HG03025 (cell line): ENCODE results near the gene COL21A1.

Experiments
- ATAC-seq: cut with Tn5 transposase; IDR thresholded peaks from one replicate; pipeline ENCODE4 v1.9.1; 2021; ENCODE audit warnings: mild to moderate bottlenecking, moderate library complexity; ENCODE audit not compliant: unreplicated experiment, low FRiP score

Gene COL21A1

GRCh38 chr6:56144538-56145324 is 102.6 kb downstream of the COL21A1 start:
- ATAC-seq, result no peak

DNA sequence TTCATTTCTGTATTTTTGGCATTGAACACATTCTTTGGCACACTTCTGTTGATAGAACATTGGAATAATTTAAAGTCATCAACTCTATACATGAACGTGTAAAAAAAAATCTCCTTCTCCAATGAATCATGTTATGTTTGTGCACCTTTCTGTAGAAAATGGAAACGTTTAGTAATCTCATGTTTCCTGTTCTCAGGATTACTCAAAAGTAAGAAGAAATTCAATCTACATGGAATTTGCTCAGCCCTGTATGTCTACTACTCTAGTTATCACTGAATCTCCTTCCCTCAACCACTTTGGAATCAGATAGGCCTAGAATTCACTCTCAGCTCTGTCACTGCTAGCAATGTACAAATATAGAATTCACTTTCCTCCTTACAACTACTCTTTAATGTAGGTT is 103.6 kb downstream of the COL21A1 start:
- no peak for ATAC-seq

- ATAC-seq, result no peak
These were observed 107.3 kb downstream of the COL21A1 start for GRCh38 chr6:56140090-56140489.

- ATAC-seq, result no peak
These were observed 131.7 kb downstream of the COL21A1 start for GRCh38 chr6:56115715-56116114.

- ATAC-seq, result no peak
These were observed 138.2 kb downstream of the COL21A1 start for GRCh38 chr6:56109149-56109548.

DNA sequence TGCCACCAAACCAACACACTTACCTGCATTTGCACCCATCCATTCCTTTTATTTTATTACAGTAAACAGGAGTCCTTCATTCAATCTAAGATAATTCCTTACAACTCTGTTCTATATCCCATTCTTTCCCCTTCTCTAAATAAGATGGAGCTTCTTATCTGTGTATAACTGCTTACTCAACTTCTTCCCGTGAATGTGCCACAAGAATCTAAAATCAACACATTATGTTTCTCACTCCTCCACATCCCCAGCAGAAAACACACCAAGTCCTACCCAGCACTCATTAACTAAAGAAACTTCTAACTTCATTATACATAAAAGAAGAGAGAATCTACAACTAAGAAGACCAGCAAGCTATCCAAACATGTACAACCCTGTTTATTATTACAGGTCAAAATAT is 141.1 kb downstream of the COL21A1 start:
- no peak for ATAC-seq

DNA sequence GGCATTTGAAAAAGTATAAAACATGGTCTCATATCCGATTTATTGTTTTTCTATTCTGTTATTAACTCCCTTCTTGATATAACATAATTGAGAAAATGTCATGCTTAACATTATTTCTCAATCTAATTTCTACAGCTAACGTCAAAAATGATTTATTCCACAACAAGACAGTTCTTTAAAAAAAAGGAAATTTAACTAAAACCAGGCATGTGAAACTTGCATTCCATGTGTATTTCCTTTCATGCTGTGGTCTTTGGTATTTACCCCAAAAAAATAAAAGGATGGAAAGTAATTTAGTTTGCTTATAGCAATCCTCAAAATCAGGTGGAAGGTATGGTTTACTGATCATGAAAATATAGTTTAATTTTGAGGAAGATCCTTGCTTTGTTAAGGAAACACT is 142.8 kb downstream of the COL21A1 start:
- no peak for ATAC-seq

DNA sequence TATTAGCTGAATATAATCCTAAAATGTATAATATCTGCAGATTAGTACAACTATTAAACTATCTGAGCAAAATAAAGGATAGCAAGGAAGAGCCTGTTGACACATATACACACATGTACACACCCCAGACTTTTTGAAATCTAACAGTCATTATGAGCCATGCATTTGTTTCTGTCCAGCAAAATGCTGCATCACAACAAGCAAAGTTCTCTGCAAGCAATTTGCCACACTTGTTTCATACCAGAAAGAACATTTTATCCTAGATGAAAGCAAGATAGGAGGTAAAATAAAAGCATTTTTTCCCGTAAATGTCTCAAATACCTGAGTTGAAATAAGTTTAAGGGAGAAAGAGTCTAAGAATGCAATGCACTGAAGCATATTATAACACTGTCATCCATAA is 145.2 kb downstream of the COL21A1 start:
- ATAC-seq, result no peak

- ATAC-seq, result no peak
These were observed 146.2 kb downstream of the COL21A1 start for GRCh38 chr6:56101141-56101553.

DNA sequence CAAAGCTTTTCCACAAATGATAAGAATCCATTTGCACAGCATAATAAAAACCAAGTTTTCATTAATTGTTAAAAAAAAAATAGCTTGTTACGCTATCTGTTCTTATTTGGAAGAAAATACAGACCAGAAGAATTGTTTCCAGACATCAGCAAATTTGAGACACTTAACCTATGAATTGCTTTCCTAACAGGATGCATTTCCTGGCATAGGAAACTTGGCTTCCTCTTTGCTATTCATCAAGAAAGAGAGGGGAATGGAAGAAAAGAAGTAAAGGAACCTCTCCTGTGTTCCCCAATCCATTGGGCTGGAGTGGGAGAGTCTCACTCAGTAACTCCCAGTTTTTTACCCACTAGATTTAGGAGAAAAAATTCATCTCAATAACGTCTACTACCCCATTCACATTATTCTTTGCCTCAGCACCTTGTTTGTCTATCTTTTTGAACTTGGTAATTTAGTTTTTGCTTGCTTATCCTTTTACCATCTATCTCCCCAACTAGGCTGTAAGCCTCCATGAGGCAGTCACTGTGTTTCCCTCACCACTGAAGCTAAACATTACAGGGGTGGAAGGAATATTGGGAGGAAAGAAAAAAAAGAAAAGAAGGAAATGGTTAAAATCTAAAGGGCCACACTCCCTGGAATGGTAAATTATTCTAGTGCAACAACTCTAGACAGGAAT is 150.3 kb downstream of the COL21A1 start:
- ATAC-seq, result no peak

DNA sequence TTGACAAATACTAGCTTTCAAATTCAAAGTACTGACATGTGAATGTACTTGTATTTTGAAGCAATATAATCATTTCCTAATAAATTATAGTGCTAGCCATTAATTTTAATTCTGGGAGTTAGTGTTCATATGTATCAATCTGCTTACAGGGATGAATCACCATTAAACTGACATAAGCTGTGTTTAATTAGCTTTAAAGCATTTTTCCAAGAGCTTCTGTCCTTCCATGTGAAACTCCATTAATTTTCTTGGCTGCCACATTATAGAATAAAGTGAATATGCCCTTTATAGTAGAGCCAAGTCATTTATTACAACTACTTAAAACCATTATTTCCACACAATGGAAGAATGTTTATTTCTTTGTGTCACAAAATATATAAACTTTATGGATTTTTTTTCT is 150.8 kb downstream of the COL21A1 start:
- no peak for ATAC-seq

GRCh38 chr6:56093776-56094175 is 153.6 kb downstream of the COL21A1 start:
- ATAC-seq, result no peak

- no peak for ATAC-seq
These were observed 156.1 kb downstream of the COL21A1 start for GRCh38 chr6:56091159-56091869.

GRCh38 chr6:56088641-56089040 is 158.7 kb downstream of the COL21A1 start:
- no peak for ATAC-seq

DNA sequence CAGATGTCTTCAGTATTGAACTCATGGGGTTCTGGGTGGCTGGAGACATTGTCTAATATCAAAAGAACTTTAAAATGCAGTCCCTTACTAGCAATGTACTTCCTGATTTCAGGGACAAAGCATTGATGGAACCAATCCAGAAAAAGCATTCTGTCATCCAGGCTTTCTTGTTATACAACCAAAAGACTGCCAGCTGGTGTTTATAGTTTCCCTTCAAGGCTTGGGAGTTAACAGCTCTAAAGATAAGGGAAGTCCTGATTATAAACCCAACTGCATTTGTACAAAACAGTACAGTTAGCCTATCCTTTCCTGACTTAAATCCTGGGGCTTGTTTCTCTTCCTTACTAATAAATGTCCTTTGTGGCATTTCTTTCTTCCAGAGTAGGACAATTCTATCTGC is 160.0 kb downstream of the COL21A1 start:
- ATAC-seq, result no peak

DNA sequence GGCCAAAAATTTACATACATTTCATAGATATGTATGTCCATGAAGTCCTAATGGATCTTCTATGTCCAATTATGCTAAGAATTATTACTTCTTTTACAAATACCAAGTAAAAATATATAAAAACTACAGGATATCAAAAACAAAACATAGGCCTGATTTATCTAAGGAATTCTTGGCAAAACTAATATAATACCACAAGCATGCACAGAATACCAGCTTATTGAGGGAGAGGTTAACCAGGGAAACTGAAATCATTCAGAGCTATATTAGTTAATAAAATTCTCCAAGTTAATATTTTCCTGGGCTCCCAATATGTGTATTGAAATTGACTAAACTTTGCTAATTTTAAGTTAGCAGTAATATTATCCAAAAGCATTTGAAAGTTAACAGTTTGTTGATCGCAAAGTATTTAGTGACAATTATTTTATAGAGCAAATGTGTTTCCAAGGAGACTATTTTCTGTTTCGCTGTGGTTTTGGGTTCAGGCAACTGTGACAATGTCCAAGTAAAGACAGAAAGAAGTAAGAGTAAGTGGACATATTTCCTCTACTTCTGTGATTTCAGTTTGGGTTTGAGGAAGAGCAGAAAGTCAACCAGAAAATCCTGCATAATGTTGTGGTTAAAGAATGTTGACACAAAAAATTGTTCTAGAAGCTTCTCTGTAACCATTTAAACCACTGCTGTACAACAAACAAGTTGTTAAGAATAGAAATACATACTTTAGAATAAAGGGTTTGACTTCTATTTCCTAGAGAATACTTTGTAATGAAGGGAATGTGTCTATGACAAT is 167.4 kb downstream of the COL21A1 start:
- ATAC-seq, result no peak

DNA sequence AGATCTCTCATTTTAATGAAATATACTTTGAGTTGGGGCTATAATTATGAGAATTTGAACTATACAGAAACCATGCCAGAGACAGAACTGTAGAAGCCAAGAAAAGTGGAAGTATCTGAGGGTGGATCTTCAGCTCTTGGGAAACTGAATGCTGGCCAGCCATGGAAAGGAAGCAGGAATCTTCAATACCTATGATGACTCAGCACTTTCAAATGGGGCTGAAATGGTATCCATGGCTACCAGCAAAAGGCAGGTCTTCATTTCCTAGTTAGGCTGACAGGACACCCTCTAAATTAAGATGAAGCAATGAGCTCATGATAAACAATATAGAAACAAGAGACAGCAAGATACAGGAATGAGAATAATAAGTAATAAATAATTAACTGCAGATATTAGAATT is 171.3 kb downstream of the COL21A1 start:
- ATAC-seq, result no peak

GRCh38 chr6:56073761-56074160 is 173.6 kb downstream of the COL21A1 start:
- no peak for ATAC-seq

DNA sequence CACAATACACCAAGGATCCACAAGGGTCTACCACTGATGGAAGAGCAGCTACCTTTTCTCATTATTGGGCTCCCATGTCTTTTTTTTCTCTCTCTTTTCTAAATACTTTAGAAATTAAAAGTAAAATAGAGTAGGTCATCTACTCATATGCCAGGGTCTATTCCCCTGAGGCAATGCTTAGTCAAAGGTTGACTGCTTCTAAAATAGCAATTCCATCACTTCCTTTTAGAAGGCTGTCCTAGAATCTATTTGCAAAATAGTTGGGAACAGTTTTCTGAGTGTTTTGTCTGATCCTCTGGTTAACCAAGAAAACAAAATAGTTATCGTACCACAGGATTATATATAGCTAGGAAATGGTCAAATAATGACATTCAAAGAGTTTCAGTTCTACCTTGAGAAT is 174.1 kb downstream of the COL21A1 start:
- ATAC-seq, result no peak

DNA sequence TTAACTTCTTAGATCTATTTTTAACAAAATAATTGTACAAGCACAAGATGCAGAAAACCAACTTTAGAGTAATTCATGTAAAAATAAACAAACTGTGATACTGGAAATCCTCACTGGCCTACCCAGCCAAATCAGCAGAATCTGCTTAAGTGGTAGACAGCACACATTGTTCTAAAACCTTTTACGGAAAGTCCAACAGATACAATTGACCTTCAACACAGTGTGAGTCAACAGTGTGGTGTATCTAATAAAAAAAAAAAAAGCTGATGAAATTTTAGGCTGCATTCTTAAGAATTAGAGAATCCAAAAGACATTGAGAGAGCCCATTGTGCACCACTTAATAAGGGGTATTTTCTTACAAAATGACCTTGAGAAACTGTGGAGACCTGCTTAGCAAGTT is 174.5 kb downstream of the COL21A1 start:
- ATAC-seq, result no peak

DNA sequence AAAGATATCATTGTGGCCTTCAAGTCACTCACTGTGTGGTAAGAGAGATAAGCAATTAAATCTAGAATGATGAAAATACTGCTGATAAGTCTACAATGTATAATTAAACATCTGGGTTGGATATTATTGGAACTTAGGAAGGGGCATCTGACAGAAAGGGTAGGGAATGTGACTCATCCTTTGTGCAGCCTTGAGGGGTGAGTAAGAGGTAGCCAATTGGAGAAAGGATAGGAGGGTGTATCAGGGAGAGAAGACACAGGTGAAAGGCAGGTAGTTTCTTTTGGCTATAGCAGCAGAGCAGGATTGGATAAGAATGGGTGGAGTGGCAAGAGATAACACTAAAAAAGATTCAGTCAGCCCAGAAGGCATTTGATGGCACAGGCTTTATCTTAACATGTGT is 182.0 kb downstream of the COL21A1 start:
- ATAC-seq, result no peak
